ENCODE data around the gene RIMKLA.

RIMKLA gene

GRCh38 chr1:42430286-42431135, 49.9 kb downstream of the RIMKLA start:
- TF ChIP-seq NFIC (IDR thresholded peaks at IDR 0.05), result no peak
- TF ChIP-seq MAX (IDR thresholded peaks at IDR 0.05), result no peak
- no peak for TF ChIP-seq CEBPB (IDR thresholded peaks at IDR 0.05)
- no peak for TF ChIP-seq CREB1 (IDR thresholded peaks at IDR 0.05; ENCODE audit: low read depth)
- TF ChIP-seq FOXM1 (IDR thresholded peaks at IDR 0.05; ENCODE audit: borderline replicate concordance, low read depth), result no peak
- no peak for TF ChIP-seq EGR1 (IDR thresholded peaks at IDR 0.05)
- TF ChIP-seq TEAD4 (IDR thresholded peaks at IDR 0.05), result no peak
- TF ChIP-seq RAD21 (IDR thresholded peaks at IDR 0.05; ENCODE audit: low read depth), result no peak
- TF ChIP-seq ZBTB7A (IDR thresholded peaks at IDR 0.05; ENCODE audit: low read depth), result no peak
- TF ChIP-seq REST (IDR thresholded peaks at IDR 0.05; ENCODE audit: low read depth), result no peak
- TF ChIP-seq EP300 (IDR thresholded peaks at IDR 0.05; ENCODE audit: borderline replicate concordance), result no peak
- no peak for TF ChIP-seq TCF12 (IDR thresholded peaks at IDR 0.05; ENCODE audit: low read depth)
- TF ChIP-seq USF1 (IDR thresholded peaks at IDR 0.05), result no peak
- TF ChIP-seq TAF1 (IDR thresholded peaks at IDR 0.05; ENCODE audit: low read depth), result no peak

GRCh38 chr1:42431514-42431913, 50.9 kb downstream of the RIMKLA start:
- TF ChIP-seq CEBPB (IDR thresholded peaks at IDR 0.05) (no peak), TEAD4 (IDR thresholded peaks at IDR 0.05) (no peak)

GRCh38 chr1:42432714-42433113, 52.1 kb downstream of the RIMKLA start:
- TF ChIP-seq MAX (IDR thresholded peaks at IDR 0.05) (no peak), NFIC (IDR thresholded peaks at IDR 0.05) (no peak), CEBPB (IDR thresholded peaks at IDR 0.05) (no peak), RAD21 (IDR thresholded peaks at IDR 0.05; ENCODE audit: low read depth) (no peak), TAF1 (IDR thresholded peaks at IDR 0.05; ENCODE audit: low read depth) (no peak), REST (IDR thresholded peaks at IDR 0.05; ENCODE audit: low read depth) (no peak), TEAD4 (IDR thresholded peaks at IDR 0.05) (no peak), TCF12 (IDR thresholded peaks at IDR 0.05; ENCODE audit: low read depth) (no peak), USF1 (IDR thresholded peaks at IDR 0.05) (no peak), YY1 (IDR thresholded peaks at IDR 0.05; ENCODE audit: low read depth) (no peak), EP300 (IDR thresholded peaks at IDR 0.05; ENCODE audit: borderline replicate concordance) (no peak), CREB1 (IDR thresholded peaks at IDR 0.05; ENCODE audit: low read depth) (no peak), ZBTB7A (IDR thresholded peaks at IDR 0.05; ENCODE audit: low read depth) (no peak), FOXM1 (IDR thresholded peaks at IDR 0.05; ENCODE audit: borderline replicate concordance, low read depth) (no peak), EGR1 (IDR thresholded peaks at IDR 0.05) (no peak)

- TF ChIP-seq CEBPB (IDR thresholded peaks at IDR 0.05) (no peak), ZBTB7A (IDR thresholded peaks at IDR 0.05; ENCODE audit: low read depth) (no peak), EP300 (IDR thresholded peaks at IDR 0.05; ENCODE audit: borderline replicate concordance) (no peak), TCF12 (IDR thresholded peaks at IDR 0.05; ENCODE audit: low read depth) (no peak), USF1 (IDR thresholded peaks at IDR 0.05) (no peak), MAX (IDR thresholded peaks at IDR 0.05) (no peak), TEAD4 (IDR thresholded peaks at IDR 0.05) (no peak), CREB1 (IDR thresholded peaks at IDR 0.05; ENCODE audit: low read depth) (no peak), EGR1 (IDR thresholded peaks at IDR 0.05) (no peak), FOXM1 (IDR thresholded peaks at IDR 0.05; ENCODE audit: borderline replicate concordance, low read depth) (no peak), TAF1 (IDR thresholded peaks at IDR 0.05; ENCODE audit: low read depth) (no peak), NFIC (IDR thresholded peaks at IDR 0.05) (no peak), REST (IDR thresholded peaks at IDR 0.05; ENCODE audit: low read depth) (no peak)
These were observed 52.8 kb downstream of the RIMKLA start for GRCh38 chr1:42433369-42433768.

Measured in Ishikawa (cell line).